Cardiac muscle cell (in vitro differentiated cells and primary cell): Measurements from ENCODE around the gene P2RY6. TPM values are rescaled to one million over a fixed set of nuclear protein-coding genes. Genes with fewer than 3 reads are reported as not detected.
A peak's percentile ranks its signal among the peaks of the same experiment; 100 is the strongest.

Experiments used
- DNase-seq, 2 donors: peaks; one replicate each; pipeline versions ENCODE4 v3.0.0 to v3.0.0-alpha.2; 2010 to 2017; ENCODE audit warnings: low read depth in 1 of 2, low spot score in 1 of 2
- H3K27ac ChIP-seq: fragments of 200-600 bp; sonication (generic); 2 replicates; pipeline ENCODE4 v1.5.1; 2016
- H3K27me3 ChIP-seq: fragments of 200-600 bp; sonication (generic); 2 replicates; pipeline ENCODE4 v1.6.0; 2016; ENCODE audit warnings: control low read depth
- H3K36me3 ChIP-seq: fragments of 200-600 bp; sonication (generic); 2 replicates; pipeline ENCODE4 v1.5.1; 2016; ENCODE audit warnings: control low read depth
- H3K4me1 ChIP-seq: fragments of 200-600 bp; sonication (generic); 2 replicates; pipeline ENCODE4 v1.8.1; 2017; ENCODE audit warnings: low read depth, mild to moderate bottlenecking, mixed run types
- H3K4me3 ChIP-seq: fragments of 200-600 bp; sonication (generic); 2 replicates; pipeline ENCODE4 v1.5.1; 2016; ENCODE audit warnings: mild to moderate bottlenecking
- H3K9me3 ChIP-seq: fragments of 200-600 bp; sonication (generic); 2 replicates; pipeline ENCODE4 v1.5.1; 2017; ENCODE audit warnings: low read depth, mild to moderate bottlenecking, control low read depth
- polyA plus RNA-seq: library from polyadenylated mRNA; unstranded; fragments of >200 nt; fragmentation: Nextera tagmentation; extraction: Ambion mirVana; gene quantifications from 2 replicates; pipeline ENCODE4 v1.2.1, GENCODE V29; 2016
- total RNA-seq: library from RNA; depleted of rRNA; stranded (reverse); fragments of >200 nt; gene quantifications from 2 replicates; pipeline ENCODE4 v1.2.3, GENCODE V29; 2016
- TF ChIP-seq, protein P1 (sequence below): IDR thresholded peaks from 2 replicates; pipeline ENCODE4 v1.5.1; 2012; ENCODE audit warnings: low read depth, mild to moderate bottlenecking, low read length

Gene P2RY6
- total and polyA plus RNA-seq, 2 experiments from 2014 or later: 0.39 TPM; not detected in 1

DNA sequence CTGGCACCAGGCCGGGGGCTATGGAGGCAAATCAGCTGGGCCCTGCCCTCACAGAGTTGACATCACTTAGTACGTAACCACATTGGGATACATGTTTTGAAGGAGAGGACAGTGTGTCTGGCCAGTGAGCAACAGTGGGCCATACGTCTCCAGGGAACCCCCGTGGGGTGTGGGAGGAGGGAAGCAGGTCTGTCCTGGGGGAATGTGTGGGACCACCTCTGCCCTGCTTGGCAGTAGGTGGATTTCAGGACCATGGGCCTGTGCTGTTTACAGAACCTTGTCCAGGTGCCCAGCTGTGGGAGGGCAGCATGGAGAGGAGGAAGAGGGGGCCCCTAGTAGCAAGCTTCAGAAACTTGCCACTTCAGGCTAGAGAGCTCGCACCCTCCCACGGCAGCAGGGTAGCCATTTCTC, 33.0 kb upstream of the P2RY6 start:
- Histone ChIP-seq H3K36me3 (no peaks in the 10 kb centered on the region), H3K4me3 (no peak overlapping the region), H3K9me3 (no peaks in the 10 kb centered on the region), H3K4me1 (no peaks in the 10 kb centered on the region), H3K27ac (no peak overlapping the region), H3K27me3 (no peaks in the 10 kb centered on the region)
- TF ChIP-seq, protein P1, sequence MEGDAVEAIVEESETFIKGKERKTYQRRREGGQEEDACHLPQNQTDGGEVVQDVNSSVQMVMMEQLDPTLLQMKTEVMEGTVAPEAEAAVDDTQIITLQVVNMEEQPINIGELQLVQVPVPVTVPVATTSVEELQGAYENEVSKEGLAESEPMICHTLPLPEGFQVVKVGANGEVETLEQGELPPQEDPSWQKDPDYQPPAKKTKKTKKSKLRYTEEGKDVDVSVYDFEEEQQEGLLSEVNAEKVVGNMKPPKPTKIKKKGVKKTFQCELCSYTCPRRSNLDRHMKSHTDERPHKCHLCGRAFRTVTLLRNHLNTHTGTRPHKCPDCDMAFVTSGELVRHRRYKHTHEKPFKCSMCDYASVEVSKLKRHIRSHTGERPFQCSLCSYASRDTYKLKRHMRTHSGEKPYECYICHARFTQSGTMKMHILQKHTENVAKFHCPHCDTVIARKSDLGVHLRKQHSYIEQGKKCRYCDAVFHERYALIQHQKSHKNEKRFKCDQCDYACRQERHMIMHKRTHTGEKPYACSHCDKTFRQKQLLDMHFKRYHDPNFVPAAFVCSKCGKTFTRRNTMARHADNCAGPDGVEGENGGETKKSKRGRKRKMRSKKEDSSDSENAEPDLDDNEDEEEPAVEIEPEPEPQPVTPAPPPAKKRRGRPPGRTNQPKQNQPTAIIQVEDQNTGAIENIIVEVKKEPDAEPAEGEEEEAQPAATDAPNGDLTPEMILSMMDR: no peak
- DNase-seq: no peak

DNA sequence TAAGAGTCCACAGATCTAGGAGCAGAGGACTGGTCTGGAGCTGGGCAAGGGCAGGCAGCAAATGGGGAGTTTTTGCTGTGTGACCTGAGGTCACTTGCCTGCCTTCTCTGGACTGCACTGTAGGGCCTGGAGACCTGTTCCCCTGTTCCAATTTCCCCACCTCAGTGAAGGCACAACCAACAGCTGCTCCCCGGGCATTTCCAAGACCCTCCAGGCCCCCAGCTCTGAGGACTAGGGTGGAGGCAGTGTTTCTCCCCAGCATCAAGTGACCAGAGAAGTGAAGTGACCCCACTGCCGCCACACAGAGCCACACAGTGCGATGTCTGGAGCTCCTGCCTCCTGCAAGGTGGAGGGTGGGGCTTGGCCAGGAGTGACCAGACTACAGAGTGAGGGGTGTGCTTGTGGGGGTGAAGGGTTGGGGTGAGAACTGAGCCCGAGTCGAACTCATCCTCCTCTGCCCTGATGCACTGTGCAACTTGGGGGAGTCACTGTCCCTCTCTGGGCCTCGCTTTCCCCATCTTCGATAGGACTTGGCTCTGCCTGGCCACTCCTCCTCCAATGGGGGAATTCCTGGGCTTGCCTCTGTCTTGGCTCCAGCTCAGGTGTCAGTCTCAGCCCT, 32.5 kb upstream of the P2RY6 start:
- Histone ChIP-seq H3K9me3 (no peaks in the 10 kb centered on the region), H3K27ac (no peak overlapping the region), H3K4me3 (no peak overlapping the region), H3K36me3 (no peaks in the 10 kb centered on the region), H3K27me3 (no peaks in the 10 kb centered on the region), H3K4me1 (no peaks in the 10 kb centered on the region)
- TF ChIP-seq, protein P1: no peak
- DNase-seq: no peak

DNA sequence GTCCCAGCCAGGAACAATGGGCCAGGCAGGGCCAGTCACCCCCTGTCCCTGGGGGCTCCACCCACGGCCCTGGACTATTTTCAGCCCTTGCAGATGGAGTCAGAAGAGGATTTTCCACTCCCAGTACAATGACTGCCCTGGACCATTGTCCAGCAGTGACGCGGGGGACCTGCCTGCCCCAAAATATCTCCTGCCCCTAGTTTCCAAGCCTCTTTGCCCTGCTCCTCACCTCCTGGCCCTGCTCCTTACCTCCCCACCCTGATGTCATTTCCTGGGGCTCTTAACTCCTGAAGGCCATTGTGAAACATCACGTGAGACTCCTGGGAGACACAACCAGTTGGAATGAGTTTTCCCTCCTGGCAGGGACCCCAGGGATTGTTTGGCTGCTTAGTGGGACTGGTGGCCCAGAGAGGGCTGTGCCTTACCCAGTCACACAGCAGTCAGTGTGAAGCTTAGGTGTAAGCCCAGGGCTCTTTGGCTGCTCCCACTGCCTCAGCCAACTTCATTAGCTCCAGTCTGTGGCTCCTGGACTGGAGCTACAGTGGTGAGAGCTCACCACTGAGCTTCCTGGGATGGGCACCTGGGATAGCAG, 31.9 kb upstream of the P2RY6 start:
- Histone ChIP-seq H3K9me3 (no peaks in the 10 kb centered on the region), H3K4me1 (no peaks in the 10 kb centered on the region), H3K36me3 (no peaks in the 10 kb centered on the region), H3K27ac (no peak overlapping the region), H3K4me3 (no peak overlapping the region), H3K27me3 (peaks cover 3% of the 10 kb centered on the region)
- peak; percentile 29 to 81 for DNase-seq
- TF ChIP-seq, protein P1: no peak

DNA sequence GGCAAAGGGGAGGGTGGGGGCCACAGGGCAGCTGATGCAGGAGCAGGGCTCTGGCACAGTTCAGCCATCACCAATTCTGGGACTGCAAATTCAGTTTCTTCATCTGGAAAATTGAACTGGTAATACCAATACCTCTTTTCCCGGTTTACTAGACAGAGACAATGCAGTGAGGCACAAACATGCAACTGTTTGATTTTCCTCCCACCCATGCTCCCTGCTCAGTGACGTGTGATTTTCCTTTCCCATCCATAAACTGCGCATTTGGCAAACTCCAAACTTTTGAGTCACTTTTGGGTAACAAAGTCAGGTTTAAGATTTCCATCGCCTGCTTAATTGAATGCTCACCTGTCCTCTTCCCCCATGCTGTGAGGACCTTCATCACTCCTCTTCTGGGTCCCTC, 30.8 kb upstream of the P2RY6 start:
- H3K27me3 ChIP-seq: peaks cover 9% of the 10 kb centered on the region
- TF ChIP-seq, protein P1: no peak
- H3K9me3 ChIP-seq: no peaks in the 10 kb centered on the region
- no peak for DNase-seq
- H3K4me1 ChIP-seq: no peaks in the 10 kb centered on the region
- no peak overlapping the region for H3K4me3 ChIP-seq
- no peaks in the 10 kb centered on the region for H3K36me3 ChIP-seq
- H3K27ac ChIP-seq: no peak overlapping the region

DNA sequence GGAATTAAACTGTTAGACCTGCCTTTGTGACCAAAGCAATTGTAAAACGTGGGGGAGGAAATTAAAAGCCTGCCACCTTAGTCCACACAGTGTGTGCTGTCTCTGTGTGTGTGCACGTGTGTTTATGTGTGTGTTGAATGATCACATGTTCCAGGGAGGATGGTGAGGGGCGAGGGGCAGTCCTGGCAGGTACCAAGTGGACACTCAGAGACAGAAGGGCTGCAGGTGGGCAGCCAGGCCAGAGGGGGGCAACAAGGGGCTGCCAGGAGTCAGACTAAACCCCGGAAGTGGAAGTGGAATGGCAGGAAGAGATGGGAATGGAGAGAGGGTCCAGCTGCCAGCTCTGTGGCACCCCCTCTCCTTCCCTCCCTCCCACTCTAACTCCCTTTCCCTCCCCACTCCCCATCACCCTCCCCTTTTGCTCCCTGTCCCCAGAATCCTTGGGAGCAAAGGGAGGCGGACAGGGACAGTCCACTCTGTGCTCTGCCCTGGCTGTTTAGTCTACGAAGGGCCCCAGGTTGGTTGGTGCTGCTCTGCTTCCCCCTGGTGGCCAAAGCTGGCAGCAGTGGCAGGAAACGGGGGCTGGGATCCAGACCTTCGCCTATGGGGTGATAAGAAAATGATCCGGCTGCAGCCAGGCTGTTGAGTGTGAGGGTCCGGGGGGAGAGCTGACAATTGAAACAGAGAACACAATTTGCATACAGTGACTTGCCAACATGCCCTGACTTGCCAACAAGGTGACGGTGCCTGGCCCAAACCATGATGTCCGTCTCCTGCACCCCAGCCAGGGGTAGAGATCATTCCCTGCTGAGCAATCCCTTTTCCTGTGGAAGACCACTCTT, 29.7 kb upstream of the P2RY6 start:
- H3K4me3 ChIP-seq: no peak overlapping the region
- no peaks in the 10 kb centered on the region for H3K9me3 ChIP-seq
- no peak overlapping the region for H3K27ac ChIP-seq
- no peaks in the 10 kb centered on the region for H3K4me1 ChIP-seq
- TF ChIP-seq, protein P1: peak; percentile 88
- peaks cover 14% of the 10 kb centered on the region for H3K27me3 ChIP-seq
- H3K36me3 ChIP-seq: no peaks in the 10 kb centered on the region
- peak; percentile 77 to 78 for DNase-seq
